KMS-11 (cell line): ENCODE results near the gene DSCAM.

Experiments
- H2AFZ ChIP-seq: fragments of 200-600 bp; sonication (generic); 2 replicates; pipeline ENCODE4 v1.6.1; 2016; ENCODE audit warnings: antibody characterized with exemption, mixed run types, low read depth
- H3K27ac ChIP-seq: fragments of 200-600 bp; sonication (generic); 2 replicates; pipeline ENCODE4 v1.6.1; 2016; ENCODE audit warnings: mild to moderate bottlenecking, mixed run types
- H3K27me3 ChIP-seq: fragments of 200-600 bp; sonication (generic); 2 replicates; pipeline ENCODE4 v1.6.1; 2017; ENCODE audit warnings: mild to moderate bottlenecking, low read depth, mixed run types, moderate library complexity; ENCODE audit not compliant: insufficient read depth
- H3K36me3 ChIP-seq: fragments of 200-600 bp; sonication (generic); 2 replicates; pipeline ENCODE4 v1.6.1; 2017; ENCODE audit warnings: mild to moderate bottlenecking, mixed run types; ENCODE audit not compliant: insufficient read depth
- H3K4me1 ChIP-seq: fragments of 200-600 bp; sonication (generic); 2 replicates; pipeline ENCODE4 v1.6.1; 2016; ENCODE audit warnings: mild to moderate bottlenecking, low read depth, mixed run types; ENCODE audit not compliant: poor library complexity, severe bottlenecking
- H3K4me2 ChIP-seq: fragments of 200-600 bp; sonication (generic); 2 replicates; pipeline ENCODE4 v1.7.0; 2016; ENCODE audit warnings: mild to moderate bottlenecking, mixed run types
- H3K4me3 ChIP-seq: fragments of 200-600 bp; sonication (generic); IDR thresholded peaks from 2 replicates; pipeline ENCODE4 v1.6.1; 2017; ENCODE audit warnings: low read depth, low read length, mixed read lengths; ENCODE audit not compliant: insufficient read depth
- H3K79me2 ChIP-seq: fragments of 200-600 bp; sonication (generic); 2 replicates; pipeline ENCODE4 v1.6.1; 2016; ENCODE audit warnings: low read depth, mixed run types; ENCODE audit not compliant: insufficient read depth
- H3K9ac ChIP-seq: fragments of 200-600 bp; sonication (generic); 2 replicates; pipeline ENCODE4 v1.6.1; 2016; ENCODE audit warnings: mild to moderate bottlenecking, mixed run types
- H4K20me1 ChIP-seq: fragments of 200-600 bp; sonication (generic); 2 replicates; pipeline ENCODE4 v1.6.1; 2016; ENCODE audit warnings: mild to moderate bottlenecking, mixed run types; ENCODE audit not compliant: insufficient read depth
- CTCF ChIP-seq: fragments of 200-600 bp; sonication (generic); conservative IDR thresholded peaks from 2 replicates; pipeline ENCODE4 v1.6.1; 2017; ENCODE audit warnings: low read depth, mild to moderate bottlenecking, antibody characterized with exemption, low read length, moderate library complexity, mixed read lengths

Gene DSCAM

GRCh38 chr21:40351006-40351405 lies 496.0 kb downstream of the DSCAM start:
- TF ChIP-seq CTCF, result no peak
- Histone ChIP-seq H3K27me3 (no peaks in the 10 kb centered on the region), H3K4me3 (no peak overlapping the region), H3K79me2 (no peaks in the 10 kb centered on the region), H3K4me1 (no peaks in the 10 kb centered on the region), H2AFZ (no peak overlapping the region), H3K9ac (no peak overlapping the region), H3K27ac (no peak overlapping the region), H3K4me2 (no peak overlapping the region), H4K20me1 (no peaks in the 10 kb centered on the region), H3K36me3 (no peaks in the 10 kb centered on the region)

- Histone ChIP-seq H3K4me2 (no peak overlapping the region), H3K4me1 (no peaks in the 10 kb centered on the region), H2AFZ (no peak overlapping the region), H3K9ac (no peak overlapping the region), H4K20me1 (no peaks in the 10 kb centered on the region), H3K4me3 (no peak overlapping the region), H3K27ac (no peak overlapping the region), H3K36me3 (no peaks in the 10 kb centered on the region), H3K79me2 (no peaks in the 10 kb centered on the region), H3K27me3 (no peaks in the 10 kb centered on the region)
- TF ChIP-seq CTCF, result no peak
Measured at GRCh38 chr21:40349591-40349990, 497.4 kb downstream of the DSCAM start.

DNA sequence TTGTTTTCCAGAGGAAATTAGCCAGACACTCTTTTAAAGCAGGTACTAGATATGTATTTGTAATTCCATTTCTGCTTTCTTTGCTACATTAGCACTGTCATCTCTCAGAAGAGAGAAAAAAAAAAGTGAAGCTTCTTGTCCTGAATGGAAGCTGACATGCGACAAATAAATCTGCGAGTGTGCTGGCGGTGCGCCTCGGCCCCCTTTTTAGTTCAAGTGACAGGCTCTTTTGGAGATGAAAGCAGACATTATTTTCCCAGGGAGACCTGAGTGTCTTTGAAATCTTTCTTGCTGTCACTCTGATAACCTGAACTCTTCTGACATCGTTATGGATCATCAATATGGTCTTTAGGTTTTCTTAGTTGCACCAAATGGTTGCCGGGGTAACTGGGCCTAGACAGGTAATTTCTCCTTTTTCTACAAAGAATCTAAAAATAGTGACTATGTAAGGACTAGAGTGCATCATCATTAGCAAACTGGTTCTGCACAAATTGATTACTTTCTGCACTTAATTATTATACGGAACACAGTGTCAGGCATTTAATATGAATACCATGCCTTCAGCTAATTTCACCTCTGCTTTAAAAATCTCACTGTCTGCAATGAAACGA lies 501.1 kb downstream of the DSCAM start:
- Histone ChIP-seq H3K4me2 (no peak overlapping the region), H3K4me1 (no peaks in the 10 kb centered on the region), H3K9ac (no peak overlapping the region), H4K20me1 (no peaks in the 10 kb centered on the region), H3K4me3 (no peak overlapping the region), H3K27me3 (no peaks in the 10 kb centered on the region), H3K27ac (no peak overlapping the region), H3K36me3 (no peaks in the 10 kb centered on the region), H2AFZ (no peak overlapping the region), H3K79me2 (no peaks in the 10 kb centered on the region)
- no peak for TF ChIP-seq CTCF

- no peaks in the 10 kb centered on the region for H3K36me3 ChIP-seq
- no peaks in the 10 kb centered on the region for H3K4me1 ChIP-seq
- TF ChIP-seq CTCF, result no peak
- H4K20me1 ChIP-seq, result no peaks in the 10 kb centered on the region
- H3K27ac ChIP-seq, result no peak overlapping the region
- no peaks in the 10 kb centered on the region for H3K79me2 ChIP-seq
- no peak overlapping the region for H3K4me3 ChIP-seq
- no peak overlapping the region for H3K9ac ChIP-seq
- H3K27me3 ChIP-seq, result no peaks in the 10 kb centered on the region
- H3K4me2 ChIP-seq, result no peak overlapping the region
- H2AFZ ChIP-seq, result no peak overlapping the region
Measured at GRCh38 chr21:40340357-40340756, 506.6 kb downstream of the DSCAM start.
